Stimulated activated naive CD8-positive, alpha-beta T cell treated with anti-CD3 and anti-CD28 coated beads, Interleukin-15, amount 100 ng/mL, for 72 hours (primary cell): ENCODE data around the gene KIF16B.
"Not testable (repeated sequence)": the region's sequence is repeated elsewhere in the genome, so short reads cannot be mapped to it uniquely, and the experiment has no call there.

Experiments
- ATAC-seq: fragments of 150-1000 bp; cut with Tn5 transposase; 2 replicates; pipeline ENCODE4 v1.10.0; 2021; ENCODE audit warnings: mild to moderate bottlenecking, moderate library complexity
- DNase-seq, 2 donors: peaks; one replicate each; pipeline ENCODE4 v3.0.0; 2021 to 2022
- H3K27ac Mint-ChIP-seq, 2 donors: one replicate each; pipeline ENCODE4 v1.8.0; 2022; ENCODE audit warnings: mild to moderate bottlenecking in 2 of 2, mixed read lengths in 2 of 2, moderate library complexity in 2 of 2
- H3K27me3 Mint-ChIP-seq: one replicate; pipeline ENCODE4 v1.8.0; 2022; ENCODE audit warnings: mixed read lengths
- H3K4me1 Mint-ChIP-seq: one replicate; pipeline ENCODE4 v1.8.0; 2022; ENCODE audit warnings: mild to moderate bottlenecking, mixed read lengths
- H3K4me3 Mint-ChIP-seq, 2 donors: one replicate each; pipeline ENCODE4 v1.8.0; 2022; ENCODE audit warnings: mild to moderate bottlenecking in 2 of 2, mixed read lengths in 2 of 2, moderate library complexity in 1 of 2
- H3K9me3 Mint-ChIP-seq, 2 donors: one replicate each; pipeline ENCODE4 v1.8.0; 2022; ENCODE audit warnings: mixed read lengths in 2 of 2

The KIF16B gene

GRCh38 chr20:16243470-16243869 is 329.8 kb downstream of the KIF16B start:
- Mint-ChIP-seq H3K27me3 (no peaks in the 10 kb centered on the region), H3K4me1 (no peaks in the 10 kb centered on the region), H3K27ac (no peak overlapping the region), H3K4me3 (no peak overlapping the region), H3K9me3 (peaks cover 8 to 24% of the 10 kb centered on the region in 2 donors)
- ATAC-seq (no peak), DNase-seq (no peak)

GRCh38 chr20:16241911-16242310 is 331.3 kb downstream of the KIF16B start:
- no peaks in the 10 kb centered on the region for H3K4me1 Mint-ChIP-seq
- no peak for ATAC-seq
- no peak overlapping the region for H3K4me3 Mint-ChIP-seq
- no peak for DNase-seq
- H3K9me3 Mint-ChIP-seq, result peaks cover 8 to 40% of the 10 kb centered on the region in 2 donors
- no peak overlapping the region for H3K27ac Mint-ChIP-seq
- H3K27me3 Mint-ChIP-seq, result no peaks in the 10 kb centered on the region

- DNase-seq (no peak), ATAC-seq (no peak)
- H3K9me3 Mint-ChIP-seq, result peaks cover 8 to 47% of the 10 kb centered on the region in 2 donors
- no peaks in the 10 kb centered on the region for H3K27me3 Mint-ChIP-seq
- H3K4me1 Mint-ChIP-seq, result no peaks in the 10 kb centered on the region
- no peak overlapping the region for H3K4me3 Mint-ChIP-seq
- no peak overlapping the region for H3K27ac Mint-ChIP-seq
Measured at GRCh38 chr20:16240355-16240754, 332.9 kb downstream of the KIF16B start.

DNA sequence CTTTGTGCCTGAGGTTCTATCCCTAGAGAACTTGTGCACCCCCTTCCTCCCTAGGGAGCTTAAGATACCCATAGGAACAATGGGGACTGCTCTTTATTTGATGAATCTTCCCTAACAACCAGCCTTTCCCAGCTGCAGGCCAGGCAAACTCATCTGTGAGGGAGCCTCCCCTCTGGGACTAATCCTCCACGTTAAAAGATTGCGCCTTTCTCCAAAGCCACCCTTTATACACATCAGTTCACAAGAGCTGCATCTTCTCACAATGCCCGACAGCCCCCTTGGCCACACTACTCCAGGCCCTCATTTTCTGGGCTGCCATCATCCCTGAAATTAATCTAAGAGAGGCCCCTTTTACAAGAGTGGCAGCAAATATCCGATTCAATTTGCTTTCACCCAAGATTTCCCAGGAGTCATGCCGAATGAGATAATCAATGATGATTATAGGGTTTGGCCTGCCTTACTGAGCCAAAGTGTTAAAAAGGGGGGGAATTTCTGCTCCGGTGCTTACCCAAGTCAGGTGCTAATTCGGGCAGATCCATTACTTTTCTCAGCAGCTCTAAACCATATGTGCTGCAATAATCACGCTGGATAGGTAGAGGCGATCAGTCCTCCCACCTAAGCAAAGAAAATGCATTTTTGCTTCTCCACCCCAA is 336.5 kb downstream of the KIF16B start:
- Mint-ChIP-seq H3K27me3 (no peaks in the 10 kb centered on the region), H3K27ac (no peak overlapping the region), H3K4me1 (no peaks in the 10 kb centered on the region), H3K9me3 (peaks cover 8 to 47% of the 10 kb centered on the region in 2 donors), H3K4me3 (no peak overlapping the region)
- DNase-seq (no peak), ATAC-seq (no peak)

DNA sequence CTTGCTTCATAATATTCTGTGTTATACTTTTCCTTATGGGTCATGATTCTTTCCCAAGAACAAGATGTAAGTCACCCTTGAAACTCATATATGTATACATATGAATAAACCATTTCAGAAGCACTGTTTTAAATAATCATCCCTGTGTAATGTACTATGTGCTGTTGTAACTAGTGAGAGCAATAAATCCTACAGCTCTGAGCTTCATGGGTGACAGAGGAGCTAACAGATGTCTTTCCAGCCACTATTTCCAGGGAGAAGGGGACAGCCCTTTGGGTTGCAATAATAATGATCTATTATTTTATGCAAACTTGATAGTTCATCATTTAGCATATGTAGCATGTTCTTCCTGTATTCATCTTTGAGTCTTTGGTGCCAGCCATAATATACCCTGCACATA is 342.8 kb downstream of the KIF16B start:
- DNase-seq (no peak), ATAC-seq (no peak)
- no peak overlapping the region for H3K4me3 Mint-ChIP-seq
- H3K27me3 Mint-ChIP-seq, result no peaks in the 10 kb centered on the region
- H3K4me1 Mint-ChIP-seq, result no peaks in the 10 kb centered on the region
- no peak overlapping the region for H3K27ac Mint-ChIP-seq
- H3K9me3 Mint-ChIP-seq, result peaks cover 4 to 7% of the 10 kb centered on the region in 2 donors

GRCh38 chr20:16229813-16230212 is 343.4 kb downstream of the KIF16B start:
- H3K27ac Mint-ChIP-seq, result no peak overlapping the region

GRCh38 chr20:16228722-16229121 is 344.5 kb downstream of the KIF16B start:
- H3K4me1 Mint-ChIP-seq, result no peaks in the 10 kb centered on the region
- H3K4me3 Mint-ChIP-seq, result no peak overlapping the region
- no peak overlapping the region for H3K27ac Mint-ChIP-seq
- H3K9me3 Mint-ChIP-seq, result peaks cover 4 to 7% of the 10 kb centered on the region in 2 donors
- no peaks in the 10 kb centered on the region for H3K27me3 Mint-ChIP-seq
- ATAC-seq (no peak), DNase-seq (no peak)

More at GRCh38 chr20:16229813-16230212, 343.4 kb downstream of the KIF16B start:
- Mint-ChIP-seq H3K4me3 (no peak overlapping the region), H3K4me1 (no peaks in the 10 kb centered on the region), H3K27me3 (no peaks in the 10 kb centered on the region), H3K9me3 (peaks cover 4 to 7% of the 10 kb centered on the region in 2 donors)
- ATAC-seq, result no peak
- no peak for DNase-seq

- DNase-seq, H3K27ac Mint-ChIP-seq, H3K4me1 Mint-ChIP-seq, H3K27me3 Mint-ChIP-seq, ATAC-seq, H3K9me3 Mint-ChIP-seq, H3K4me3 Mint-ChIP-seq: not testable (repeated sequence)
Measured at GRCh38 chr20:16226961-16227360, 346.3 kb downstream of the KIF16B start.

DNA sequence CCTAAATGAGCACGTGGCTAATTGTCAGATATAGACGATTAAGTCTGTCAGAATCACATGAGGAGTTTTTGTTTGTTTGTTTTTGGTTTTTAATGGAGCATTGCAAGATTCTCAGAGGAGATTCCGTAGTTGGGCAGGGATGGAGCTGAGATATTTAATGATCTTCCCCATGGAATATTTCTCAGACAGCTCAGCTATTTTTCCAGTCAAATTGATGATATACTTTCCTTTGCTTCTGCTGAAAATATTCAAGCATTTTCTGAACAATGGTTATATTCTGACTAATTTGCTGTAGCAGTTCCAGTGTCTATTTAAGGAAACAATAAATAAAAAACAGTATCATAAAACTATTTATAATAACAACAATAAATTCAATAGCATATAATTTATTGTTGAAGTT is 348.4 kb downstream of the KIF16B start:
- ATAC-seq (no peak), DNase-seq (no peak)
- H3K27ac Mint-ChIP-seq, result no peak overlapping the region
- H3K27me3 Mint-ChIP-seq, result no peaks in the 10 kb centered on the region
- no peak overlapping the region for H3K4me3 Mint-ChIP-seq
- H3K4me1 Mint-ChIP-seq, result no peaks in the 10 kb centered on the region
- H3K9me3 Mint-ChIP-seq, result peaks cover 11 to 13% of the 10 kb centered on the region in 2 donors

DNA sequence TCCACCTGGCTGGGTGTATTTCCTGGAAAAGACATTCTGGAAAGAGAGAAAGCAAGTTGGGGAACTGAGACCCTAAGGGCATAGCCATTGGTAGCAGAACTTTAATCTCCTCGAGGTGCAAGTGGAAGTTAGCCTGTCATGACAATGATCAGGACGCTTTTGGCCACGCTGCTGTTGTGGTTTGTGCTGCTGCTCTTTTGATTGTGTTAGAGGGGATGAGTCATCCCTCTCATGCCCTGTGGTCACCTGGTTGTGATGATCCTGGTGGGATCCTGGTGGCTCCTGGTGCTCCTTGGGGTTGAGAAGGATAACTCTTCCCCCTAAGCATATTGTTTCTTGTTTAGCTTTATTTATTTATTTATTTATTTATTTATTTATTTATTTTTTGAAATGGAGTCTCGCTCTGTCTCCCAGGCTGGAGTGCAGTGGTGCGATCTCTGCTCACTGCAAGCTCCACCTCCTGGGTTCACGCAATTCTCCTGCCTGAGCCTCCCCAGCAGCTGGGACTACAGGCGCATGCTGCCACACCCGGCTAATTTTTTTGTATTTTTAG is 350.3 kb downstream of the KIF16B start:
- no peaks in the 10 kb centered on the region for H3K27me3 Mint-ChIP-seq
- peaks cover 12 to 21% of the 10 kb centered on the region in 2 donors for H3K9me3 Mint-ChIP-seq
- H3K4me3 Mint-ChIP-seq, result no peak overlapping the region
- no peak for DNase-seq
- no peak overlapping the region for H3K27ac Mint-ChIP-seq
- no peaks in the 10 kb centered on the region for H3K4me1 Mint-ChIP-seq
- no peak for ATAC-seq
